AG04450 (cell line): Measurements from ENCODE around the gene AP3S1. TPM values are rescaled to one million over a fixed set of nuclear protein-coding genes. Genes with fewer than 3 reads are reported as not detected.
A peak's percentile ranks its signal among the peaks of the same experiment; 100 is the strongest.
"Not testable (repeated sequence)": the region's sequence is repeated elsewhere in the genome, so short reads cannot be mapped to it uniquely, and the experiment has no call there.

Experiments used
- CTCF ChIA-PET: fragments of 300-600, 350-600 bp; formaldehyde crosslinking; extraction: SDS; loops from one replicate; lab custom pipeline; 2022; ENCODE audit warnings: antibody characterized with exemption, inconsistent platforms; lab: Charles Lee
- POLR2A ChIA-PET: fragments of 350-600 bp; formaldehyde crosslinking; extraction: SDS; loops from one replicate; lab custom pipeline; 2021; ENCODE audit warnings: antibody characterized with exemption, inconsistent platforms; lab: Yijun Ruan, JAX
- DNase-seq: peaks from one replicate; pipeline ENCODE4 v3.0.0-alpha.2; 2011; ENCODE audit warnings: low read depth, low spot score
- H3K27ac ChIP-seq: one replicate; pipeline ENCODE4 v1.5.1; 2012; ENCODE audit warnings: low read depth, low read length, control low read depth
- H3K27me3 ChIP-seq: one replicate; pipeline ENCODE4 v1.6.0; 2012; ENCODE audit warnings: low read length; ENCODE audit not compliant: control insufficient read depth, insufficient read depth
- H3K4me3 ChIP-seq: 2 replicates; pipeline ENCODE4 v1.5.1; 2011; ENCODE audit warnings: mild to moderate bottlenecking, low read depth, low read length, control low read depth
- H3K9me3 ChIP-seq: 2 replicates; pipeline ENCODE4 v1.5.1; 2012; ENCODE audit warnings: low read length; ENCODE audit not compliant: control insufficient read depth, insufficient read depth
- CTCF ChIP-seq: IDR thresholded peaks from 2 replicates; pipeline ENCODE4 v1.5.1; 2011; ENCODE audit warnings: low read depth, low read length, control low read depth, inconsistent platforms
- polyA plus RNA-seq: library from polyadenylated mRNA; depleted of rRNA; stranded (reverse); fragments of >200 nt; gene quantifications from 2 replicates; pipeline ENCODE4 v1.2.3, GENCODE V29; 2011

The AP3S1 gene
- polyA plus RNA-seq, 1 experiment = 171 TPM

GRCh38 chr5:115872447-115872846 is 30.7 kb downstream of the AP3S1 start:
- DNase-seq = no peak
- no peak for TF ChIP-seq CTCF
- Histone ChIP-seq H3K4me3 (no peak overlapping the region), H3K27me3 (no peaks in the 10 kb centered on the region), H3K9me3 (no peaks in the 10 kb centered on the region), H3K27ac (no peak overlapping the region)
- ChIA-PET POLR2A (interaction anchor here (1.1 kb wide), 1 partner anchor 30 kb away, joined by 4 read pairs; no protein-coding TSS in a partner anchor), CTCF (interaction anchor here (1.8 kb wide), 1 partner anchor 238 kb away, joined by 5 read pairs; no protein-coding TSS in a partner anchor)

GRCh38 chr5:115873392-115873791 is 31.7 kb downstream of the AP3S1 start:
- Histone ChIP-seq H3K4me3 (no peak overlapping the region), H3K27ac (no peak overlapping the region), H3K9me3 (no peaks in the 10 kb centered on the region), H3K27me3 (no peaks in the 10 kb centered on the region)
- ChIA-PET CTCF (interaction anchor here (0.7 to 1.8 kb wide), 4 partner anchors 14 to 448 kb away, joined by 3 to 5 read pairs (median 3); no protein-coding TSS in a partner anchor), POLR2A (interaction anchor here (1.1 kb wide), 1 partner anchor 31 kb away, joined by 4 read pairs; no protein-coding TSS in a partner anchor)
- no peak for DNase-seq
- no peak for TF ChIP-seq CTCF

- TF ChIP-seq CTCF = peak; percentile 8; the same call in 1 of the 2 replicates
- POLR2A ChIA-PET = no interaction called here
- Histone ChIP-seq H3K4me3 (no peak overlapping the region), H3K27me3 (no peaks in the 10 kb centered on the region), H3K9me3 (no peaks in the 10 kb centered on the region), H3K27ac (no peak overlapping the region)
- CTCF ChIA-PET = interaction anchor here (1.4 to 1.6 kb wide), 2 partner anchors 8 to 193 kb away, joined by 6 to 7 read pairs; no protein-coding TSS in a partner anchor
- DNase-seq = no peak
Measured at GRCh38 chr5:115875447-115875846, 33.7 kb downstream of the AP3S1 start.

- POLR2A ChIA-PET, DNase-seq, H3K9me3 ChIP-seq, CTCF ChIA-PET, H3K27me3 ChIP-seq, H3K4me3 ChIP-seq, H3K27ac ChIP-seq: not testable (repeated sequence)
Measured at GRCh38 chr5:115877342-115877741, 35.6 kb downstream of the AP3S1 start.

GRCh38 chr5:115882434-115882833 is 40.7 kb downstream of the AP3S1 start:
- CTCF ChIA-PET = interaction anchor here (2.7 kb wide), 1 partner anchor 185 kb away, joined by 7 read pairs; no protein-coding TSS in a partner anchor
- H3K27me3 ChIP-seq, H3K9me3 ChIP-seq, POLR2A ChIA-PET, DNase-seq, H3K27ac ChIP-seq, H3K4me3 ChIP-seq: not testable (repeated sequence)

GRCh38 chr5:115884704-115885103 is 43.0 kb downstream of the AP3S1 start:
- ChIA-PET CTCF (interaction anchor here (1.5 kb wide), 1 partner anchor 10 kb away, joined by 6 read pairs; no protein-coding TSS in a partner anchor), POLR2A (no interaction called here)
- H3K9me3 ChIP-seq = no peaks in the 10 kb centered on the region; the same call in 1 of the 2 replicates
- H3K27me3 ChIP-seq = no peaks in the 10 kb centered on the region
- no peak for TF ChIP-seq CTCF
- DNase-seq = no peak
- H3K4me3 ChIP-seq = no peak overlapping the region
- no peak overlapping the region for H3K27ac ChIP-seq

- H3K27me3 ChIP-seq, H3K27ac ChIP-seq, POLR2A ChIA-PET, DNase-seq, H3K9me3 ChIP-seq, H3K4me3 ChIP-seq: not testable (repeated sequence)
- CTCF ChIA-PET = interaction anchor here (3.2 kb wide), 1 partner anchor 183 kb away, joined by 57 read pairs; no protein-coding TSS in a partner anchor
Measured at GRCh38 chr5:115885208-115885607, 43.5 kb downstream of the AP3S1 start.
